Lower leg skin (tissue), 4 donors: ENCODE data around the gene PDE9A. TPM values are rescaled to one million over a fixed set of nuclear protein-coding genes. Genes with fewer than 3 reads are reported as not detected.

Source experiments
- DNase-seq, 2 donors: peaks; one replicate each; pipeline ENCODE4 v3.0.0-alpha.2; 2019; ENCODE audit warnings: low spot score in 2 of 2
- H3K4me3 ChIP-seq: fragments of 200-600 bp; sonication (generic); 2 replicates; pipeline ENCODE4 v1.5.1; 2017; ENCODE audit warnings: mild to moderate bottlenecking, low read depth; ENCODE audit not compliant: poor library complexity, severe bottlenecking
- CTCF ChIP-seq, 3 donors: fragments of 450-650 bp; IDR thresholded peaks; one replicate each; pipeline ENCODE4 v1.5.1; 2016; ENCODE audit warnings: antibody characterized with exemption in 3 of 3, mild to moderate bottlenecking in 3 of 3, moderate library complexity in 2 of 3
- POLR2A ChIP-seq, 2 donors: fragments of 450-650 bp; IDR thresholded peaks; one replicate each; pipeline ENCODE4 v1.6.1; 2016 to 2017; ENCODE audit warnings: antibody characterized with exemption in 2 of 2, mild to moderate bottlenecking in 1 of 2, moderate library complexity in 1 of 2
- WGBS, 2 donors: methylation state at CpG; one replicate each; pipeline ENCODE4 v1.1.5; 2018; 5-methylcytosine and 5-hydroxymethylcytosine counted together
- intact Hi-C: fragments of 100-400 bp; cut with DNase I; formaldehyde crosslinking; loops from one replicate; pipeline ENCODE4 v1.15.0; 2023; ENCODE audit warnings: low total_unique reads
- total RNA-seq, 4 donors: library from RNA; depleted of rRNA; stranded (reverse); fragments of >200 nt; gene quantifications; one replicate each; pipeline ENCODE4 v1.1.0, GENCODE V29; 2016

Gene PDE9A
- total RNA-seq, 4 donors from 2014 or later: 2.1 to 16.3 (median 9.0) TPM

GRCh38 chr21:42760361-42760950 is 107.0 kb downstream of the PDE9A start:
- no peak for DNase-seq
- intact Hi-C loops: no loop called here
- no peak overlapping the region for H3K4me3 ChIP-seq
- 76 to 80% methylated on average over 20 to 22 of the region's 23 CpGs for WGBS, 2 donors
- TF ChIP-seq POLR2A (IDR thresholded peaks at IDR 0.05) (no peak), CTCF (IDR thresholded peaks at IDR 0.05) (no peak)

GRCh38 chr21:42760951-42761751 is 107.7 kb downstream of the PDE9A start:
- DNase-seq: no peak
- TF ChIP-seq POLR2A (IDR thresholded peaks at IDR 0.05) (no peak), CTCF (IDR thresholded peaks at IDR 0.05) (no peak)
- 62 to 64% methylated on average over 21 of the region's 21 CpGs for WGBS, 2 donors
- intact Hi-C loops: no loop called here
- no peak overlapping the region for H3K4me3 ChIP-seq

- DNase-seq: no peak
- no peak for TF ChIP-seq CTCF (IDR thresholded peaks at IDR 0.05)
- TF ChIP-seq POLR2A (IDR thresholded peaks at IDR 0.05): no peak
- intact Hi-C loops: no loop called here
- H3K4me3 ChIP-seq: no peak overlapping the region
- 83 to 91% methylated on average over 15 to 18 of the region's 18 CpGs for WGBS, 2 donors
Measured at GRCh38 chr21:42761776-42762335, 108.4 kb downstream of the PDE9A start.

- no peak overlapping the region for H3K4me3 ChIP-seq
- DNase-seq: no peak
- WGBS, 2 donors: 87 to 90% methylated on average over 25 of the region's 25 CpGs
- intact Hi-C loops: no loop called here
- TF ChIP-seq POLR2A (IDR thresholded peaks at IDR 0.05): no peak
- TF ChIP-seq CTCF (IDR thresholded peaks at IDR 0.05): no peak
Measured at GRCh38 chr21:42763581-42764442, 110.4 kb downstream of the PDE9A start.

- H3K4me3 ChIP-seq: no peak overlapping the region
- intact Hi-C loops: no loop called here
- 96% methylated on average over 9 of the region's 9 CpGs for WGBS, 2 donors
- TF ChIP-seq CTCF (IDR thresholded peaks at IDR 0.05) (no peak), POLR2A (IDR thresholded peaks at IDR 0.05) (no peak)
- no peak for DNase-seq
Measured at GRCh38 chr21:42764443-42764760, 111.0 kb downstream of the PDE9A start.
